GM18505 (cell line): ENCODE results near the gene SORCS2.

Experiments used
- ATAC-seq: cut with Tn5 transposase; IDR thresholded peaks from one replicate; pipeline ENCODE4 v1.9.1; 2021; ENCODE audit not compliant: unreplicated experiment
- POLR2A ChIP-seq: IDR thresholded peaks from 4 replicates; pipeline ENCODE4 v1.6.1; 2011; ENCODE audit warnings: borderline replicate concordance; ENCODE audit not compliant: insufficient read depth, insufficient read length; ENCODE audit errors: extremely low read depth

The SORCS2 gene

DNA sequence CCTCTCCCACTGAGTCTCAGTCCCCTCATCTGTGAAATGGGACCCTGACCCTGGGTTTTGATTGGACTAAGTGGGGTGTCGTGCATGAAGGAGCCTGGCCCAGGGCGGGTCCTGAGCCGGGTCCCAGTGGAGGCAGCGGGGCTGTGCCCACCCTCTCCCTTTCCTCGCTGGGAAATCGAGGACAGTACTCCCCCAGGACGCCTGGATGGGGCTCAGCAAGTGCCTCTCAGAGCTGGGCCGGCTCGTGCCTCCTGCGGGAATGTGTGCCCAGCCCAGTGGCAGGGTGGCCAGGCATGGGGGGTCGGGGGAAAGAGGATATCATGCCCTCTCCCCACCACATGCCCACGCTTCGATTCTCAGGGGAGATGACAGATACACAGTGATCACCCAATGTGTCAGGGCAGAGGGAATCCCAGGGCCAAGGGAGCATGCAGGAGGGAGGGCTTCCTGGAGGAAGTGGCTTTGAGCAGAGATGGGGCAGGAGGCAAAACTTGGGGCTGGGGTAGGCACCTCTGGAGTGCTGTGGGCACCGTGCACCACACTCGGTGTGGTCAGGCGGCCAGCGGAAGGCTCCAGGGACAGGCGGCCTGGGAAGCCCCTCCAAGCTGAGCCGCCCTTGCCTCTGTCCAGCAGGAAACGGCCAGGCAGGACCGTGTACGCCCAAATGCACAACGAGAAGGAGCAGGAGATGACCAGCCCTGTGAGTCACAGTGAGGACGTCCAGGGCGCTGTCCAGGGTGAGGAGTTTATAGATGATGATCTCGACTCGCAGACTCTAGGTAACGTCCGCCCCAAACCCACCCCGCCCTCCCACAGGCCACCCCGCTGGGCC is 544.3 kb downstream of the SORCS2 start:
- no peak for ATAC-seq
- no peak for TF ChIP-seq POLR2A

DNA sequence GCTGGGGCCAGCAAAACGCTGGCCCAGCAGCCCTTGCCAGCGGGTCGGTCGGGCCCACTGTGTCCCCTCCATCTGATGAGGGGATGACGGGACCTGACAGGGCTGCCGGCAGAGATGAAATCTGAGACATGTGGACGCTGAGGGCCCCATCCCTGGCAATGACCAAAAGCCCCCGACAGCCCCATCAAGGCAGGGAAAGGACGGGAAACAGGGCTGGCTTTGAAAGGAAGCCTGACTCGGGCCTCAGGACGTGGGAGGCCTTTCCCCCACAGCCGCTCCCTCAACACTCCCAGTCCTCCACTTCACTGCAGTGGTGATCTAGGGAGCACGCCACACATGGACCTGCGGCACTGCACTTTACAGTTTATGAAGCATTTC is 544.9 kb downstream of the SORCS2 start:
- no peak for TF ChIP-seq POLR2A
- no peak for ATAC-seq

DNA sequence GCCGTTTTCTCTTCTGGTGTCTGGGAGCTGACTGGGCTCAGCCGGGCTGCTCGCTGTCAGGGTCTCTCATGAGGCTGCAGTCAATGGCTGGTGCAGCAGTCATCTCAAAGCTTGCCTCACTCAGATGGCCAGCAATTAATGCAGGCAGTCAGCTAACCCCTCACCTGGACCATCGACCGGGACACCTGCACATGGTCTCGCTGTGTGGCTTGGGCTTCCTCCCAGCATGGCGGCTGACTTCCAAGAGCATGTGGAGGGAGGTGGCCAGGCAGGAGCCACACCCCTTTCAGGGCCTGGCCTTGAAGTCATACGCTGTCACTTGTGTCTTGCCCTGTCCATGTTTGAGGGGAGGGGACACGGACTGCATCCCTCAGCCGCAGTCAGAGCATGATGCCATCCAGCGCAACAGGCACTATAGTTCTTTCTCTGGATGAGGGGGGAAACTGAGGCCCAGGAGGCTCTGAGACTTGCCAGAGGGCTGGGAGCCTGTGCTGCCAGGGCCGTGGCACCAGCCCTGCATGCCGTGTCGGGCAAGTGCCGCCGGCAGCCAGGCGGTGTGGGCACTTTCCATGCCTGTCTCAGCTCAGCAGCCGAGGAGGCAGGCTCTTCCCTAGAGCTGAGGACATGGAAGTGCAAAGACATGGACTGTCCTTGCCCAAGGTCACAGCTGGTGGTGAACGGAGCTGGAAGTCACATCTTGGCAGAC is 545.6 kb downstream of the SORCS2 start:
- ATAC-seq: no peak
- TF ChIP-seq POLR2A: no peak

DNA sequence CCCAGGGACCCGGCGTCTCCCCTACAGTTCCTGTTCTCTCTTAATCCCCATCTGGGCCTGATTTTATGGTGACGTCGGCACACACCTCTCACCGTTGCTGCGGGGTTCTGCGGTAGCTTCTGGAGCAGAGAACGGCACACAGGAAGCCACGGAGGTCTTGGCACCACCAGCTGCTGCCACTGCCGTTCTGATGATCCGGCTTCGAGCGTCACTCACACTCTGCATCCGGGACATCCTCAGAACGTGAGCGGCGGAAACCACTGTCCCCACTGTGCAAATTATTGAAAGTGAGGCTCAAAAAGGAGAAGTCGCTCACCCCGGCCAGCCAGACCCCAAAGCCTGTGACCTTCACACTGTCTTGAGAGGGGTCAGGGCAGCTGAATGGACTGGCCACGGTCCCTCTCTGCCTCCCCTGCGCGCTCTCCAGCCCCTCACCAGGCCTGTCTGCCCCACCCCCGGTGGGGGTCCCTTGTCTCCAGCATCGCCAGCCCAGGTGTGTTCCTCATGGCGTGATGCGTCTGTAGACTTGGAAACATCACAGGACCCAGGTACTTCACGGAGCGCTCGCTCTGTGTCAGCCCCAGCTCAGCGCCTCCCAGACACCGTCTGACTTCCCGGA is 546.2 kb downstream of the SORCS2 start:
- no peak for ATAC-seq
- no peak for TF ChIP-seq POLR2A

DNA sequence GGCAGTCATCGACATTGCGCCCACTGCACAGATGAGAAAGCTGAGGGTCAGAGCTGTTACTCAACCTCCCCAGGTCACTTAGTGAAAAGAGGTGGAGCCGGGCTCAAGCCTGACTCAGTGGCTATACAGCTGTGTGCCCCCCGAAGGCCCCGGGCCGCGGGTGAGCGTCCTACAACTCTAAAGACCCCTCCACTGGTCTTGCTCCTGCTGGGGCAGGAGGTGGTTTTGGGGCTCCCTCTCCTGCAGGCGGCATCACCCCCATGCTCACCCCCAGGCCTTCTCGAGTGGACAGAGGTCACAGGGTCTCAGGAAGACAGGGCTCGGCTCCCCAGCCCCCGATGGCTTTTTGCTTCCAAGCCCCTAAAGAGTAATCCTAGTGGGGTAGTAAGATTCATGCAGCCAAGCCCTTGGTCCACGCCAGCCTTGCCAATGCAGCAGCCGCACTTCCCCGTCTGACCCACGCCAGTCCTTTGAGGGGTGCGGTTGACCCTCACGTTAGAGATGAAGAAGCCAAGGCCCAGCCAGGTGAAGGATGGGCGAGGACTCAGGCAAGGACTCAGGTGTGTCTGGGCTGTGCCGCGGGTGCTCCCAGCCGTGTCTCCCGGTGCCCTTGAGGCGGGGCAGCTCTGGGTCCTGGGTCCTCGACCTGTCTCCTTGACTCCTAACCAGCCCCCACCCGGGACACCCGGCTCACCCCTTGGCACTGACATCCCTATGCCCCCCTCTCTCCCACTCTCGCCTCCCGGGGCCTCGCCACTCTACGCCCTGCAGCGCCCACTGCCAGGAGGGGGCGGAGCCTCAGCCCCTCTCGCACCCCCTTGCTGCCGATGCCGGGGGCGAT is 547.0 kb downstream of the SORCS2 start:
- ATAC-seq: no peak

DNA sequence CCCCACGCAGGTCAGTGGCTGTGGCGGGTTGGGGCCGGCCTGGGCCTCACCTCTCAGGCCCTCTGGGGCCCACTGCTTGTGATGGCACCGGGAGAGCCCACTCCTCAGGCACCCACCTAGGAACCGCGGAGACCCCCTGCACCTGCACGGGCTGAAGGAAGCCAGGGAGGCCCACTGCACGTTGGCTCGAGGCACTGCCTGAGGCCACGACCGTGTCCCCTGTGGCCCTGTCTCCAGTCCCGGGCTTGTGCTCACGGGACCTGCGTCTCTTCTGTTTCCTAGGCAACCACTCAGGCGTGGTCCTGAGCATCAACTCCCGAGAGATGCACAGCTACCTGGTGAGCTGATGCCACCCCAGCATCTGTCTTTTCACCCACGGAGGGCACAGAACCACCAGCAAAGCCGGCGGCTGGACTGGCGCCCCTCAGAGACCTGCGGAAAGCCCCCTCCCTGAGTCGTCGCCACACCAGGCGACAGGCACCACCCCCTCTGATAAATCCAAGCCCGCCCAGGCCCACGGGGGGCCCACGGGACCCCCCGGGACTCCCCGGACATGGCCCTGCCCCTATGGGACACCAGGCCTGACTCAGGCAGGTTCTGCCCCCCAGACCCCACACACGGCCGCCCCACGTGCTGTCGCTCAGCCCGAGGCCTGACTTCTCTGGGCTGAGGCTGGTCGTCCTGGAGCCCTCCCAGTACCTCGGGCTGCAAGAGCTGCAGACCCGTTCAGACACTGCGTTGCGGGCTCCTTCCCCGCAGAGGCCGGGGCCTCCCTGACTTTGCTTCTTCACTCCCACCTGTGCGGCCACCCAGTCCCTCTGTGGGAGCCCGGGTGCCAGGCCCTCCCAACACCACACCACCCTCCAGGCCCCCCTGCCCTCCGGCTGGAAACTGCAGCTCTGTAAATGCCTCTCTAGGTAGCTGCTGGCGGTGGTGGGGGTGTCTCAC is 547.9 kb downstream of the SORCS2 start:
- no peak for TF ChIP-seq POLR2A
- ATAC-seq: no peak

More for the DNA sequence above, 547.0 kb downstream of the SORCS2 start:
- TF ChIP-seq POLR2A: no peak

DNA sequence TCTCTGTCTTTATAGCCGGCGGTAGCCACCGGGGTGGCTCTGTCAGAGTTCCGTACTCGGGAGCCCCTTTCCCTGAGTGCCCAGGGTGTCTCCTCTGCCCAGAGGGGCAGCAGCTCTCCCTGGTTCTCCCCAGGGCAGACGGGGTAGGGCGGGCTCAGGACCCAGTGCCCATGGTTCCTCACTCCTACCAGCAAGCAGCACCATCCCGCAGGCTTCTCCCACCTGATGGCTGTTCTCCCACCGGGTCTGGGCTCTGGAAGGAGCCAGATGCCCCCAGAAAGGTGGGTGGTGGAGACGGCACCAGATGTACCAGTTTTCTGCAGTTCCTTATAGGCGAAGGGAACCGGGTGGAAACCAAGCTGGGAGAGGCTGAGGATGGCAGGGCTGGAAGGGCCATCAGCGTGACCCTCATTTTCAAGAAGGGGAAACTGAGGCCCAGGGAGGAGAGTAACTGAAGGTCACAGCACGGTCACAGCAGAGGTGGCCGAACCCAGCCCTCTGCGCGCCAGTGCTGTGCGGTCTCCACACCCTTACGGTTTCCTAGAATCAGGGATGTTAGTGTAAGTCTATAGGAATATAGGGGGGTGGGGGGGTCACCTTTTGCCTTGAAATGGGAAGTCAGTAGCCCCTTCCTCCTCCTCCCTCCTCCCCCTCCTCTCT is 548.7 kb downstream of the SORCS2 start:
- TF ChIP-seq POLR2A: no peak
- ATAC-seq: no peak

DNA sequence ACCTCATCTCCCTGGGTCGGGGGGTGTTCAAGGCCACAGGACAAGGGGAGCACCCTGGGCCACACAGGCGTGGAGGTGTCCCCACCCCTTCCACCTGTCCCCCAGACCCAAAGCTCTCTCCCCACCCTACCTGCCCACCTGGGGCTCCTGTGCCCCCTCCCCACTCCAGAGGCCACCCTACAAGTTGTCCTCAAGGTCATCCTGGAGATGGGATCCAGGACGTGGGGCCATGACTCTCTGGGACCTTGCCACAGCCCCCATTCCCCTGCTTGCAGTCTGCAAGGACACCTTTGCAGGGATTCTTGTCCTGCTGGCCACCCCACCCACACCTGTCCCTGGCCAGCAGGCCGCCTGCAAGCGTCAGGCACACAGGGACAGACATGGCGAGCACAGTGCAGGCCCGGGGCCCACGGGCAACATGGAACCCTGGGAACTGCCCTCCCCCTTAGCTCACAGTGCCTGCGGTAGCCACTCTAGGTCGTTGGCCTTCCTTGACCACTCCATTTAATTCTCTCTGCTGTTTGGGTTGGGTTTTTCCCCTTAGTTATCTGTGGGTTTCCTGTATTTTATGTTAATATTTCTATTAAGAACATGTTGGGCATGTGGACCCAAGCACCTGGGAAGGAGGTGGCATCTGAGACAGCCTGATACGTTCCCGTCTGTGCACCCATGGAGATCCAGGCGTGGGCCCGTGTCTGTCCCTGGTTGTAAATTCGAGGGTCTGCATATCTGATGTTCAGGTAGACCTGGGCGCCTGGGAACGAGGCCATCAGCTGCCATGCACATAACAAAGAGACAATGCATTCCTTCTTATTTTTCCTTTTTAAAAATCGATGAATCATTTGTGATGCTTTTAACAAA is 549.8 kb downstream of the SORCS2 start:
- no peak for ATAC-seq
- no peak for TF ChIP-seq POLR2A

DNA sequence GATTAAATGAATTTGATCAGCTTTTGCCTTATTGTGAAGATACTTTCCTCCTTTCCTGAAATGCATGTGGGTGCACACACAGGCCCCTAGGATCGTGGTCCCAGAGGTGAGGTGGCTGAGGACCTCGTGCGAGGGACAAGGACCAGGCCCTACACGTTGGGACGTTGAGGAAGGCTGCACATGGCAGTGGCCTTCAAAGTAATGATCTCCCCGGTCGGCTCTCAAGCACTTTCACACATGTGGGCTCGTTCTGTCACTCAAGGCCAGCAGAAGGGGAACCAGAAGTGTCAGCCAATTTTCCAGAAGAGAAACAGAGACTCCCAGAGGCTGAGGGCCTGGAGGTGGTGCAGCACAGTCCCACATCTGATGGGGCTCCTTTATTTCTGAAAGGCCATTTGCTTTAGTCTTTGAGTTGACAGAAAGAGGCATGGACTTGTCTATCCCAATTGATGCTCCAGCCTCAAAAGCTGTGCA is 550.5 kb downstream of the SORCS2 start:
- no peak for TF ChIP-seq POLR2A
- no peak for ATAC-seq

DNA sequence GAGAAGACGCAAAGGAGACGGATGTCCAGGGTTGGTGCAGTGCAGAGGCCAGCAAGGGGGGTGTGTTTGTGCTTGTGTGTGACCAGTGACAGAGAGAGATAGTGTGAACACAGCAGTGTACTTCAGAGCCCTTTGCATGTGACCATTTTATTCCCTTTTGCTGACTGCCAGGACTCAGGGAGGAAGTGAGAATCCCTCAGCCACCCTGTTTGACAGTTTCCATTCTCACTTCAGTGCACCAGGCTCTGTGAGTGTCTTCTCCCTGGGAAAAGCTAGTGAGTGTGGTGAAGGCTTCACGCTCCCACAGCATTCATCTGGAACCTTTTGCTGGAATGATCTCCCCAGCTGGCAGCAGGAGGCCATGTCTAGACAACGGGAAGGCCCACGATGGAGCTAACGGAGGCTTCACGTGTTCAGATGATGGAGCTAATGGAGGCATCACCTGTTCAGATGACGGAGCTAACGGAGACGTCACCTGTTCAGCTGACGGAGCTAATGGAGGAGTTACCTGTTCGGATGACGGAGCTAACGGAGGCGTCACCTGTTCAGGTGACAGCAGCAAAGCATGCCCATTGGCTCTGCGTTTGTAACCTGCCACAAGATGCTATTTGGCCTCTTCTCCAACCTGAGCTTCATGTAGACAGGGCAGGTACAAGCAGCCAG is 551.9 kb downstream of the SORCS2 start:
- no peak for ATAC-seq
- TF ChIP-seq POLR2A: no peak

DNA sequence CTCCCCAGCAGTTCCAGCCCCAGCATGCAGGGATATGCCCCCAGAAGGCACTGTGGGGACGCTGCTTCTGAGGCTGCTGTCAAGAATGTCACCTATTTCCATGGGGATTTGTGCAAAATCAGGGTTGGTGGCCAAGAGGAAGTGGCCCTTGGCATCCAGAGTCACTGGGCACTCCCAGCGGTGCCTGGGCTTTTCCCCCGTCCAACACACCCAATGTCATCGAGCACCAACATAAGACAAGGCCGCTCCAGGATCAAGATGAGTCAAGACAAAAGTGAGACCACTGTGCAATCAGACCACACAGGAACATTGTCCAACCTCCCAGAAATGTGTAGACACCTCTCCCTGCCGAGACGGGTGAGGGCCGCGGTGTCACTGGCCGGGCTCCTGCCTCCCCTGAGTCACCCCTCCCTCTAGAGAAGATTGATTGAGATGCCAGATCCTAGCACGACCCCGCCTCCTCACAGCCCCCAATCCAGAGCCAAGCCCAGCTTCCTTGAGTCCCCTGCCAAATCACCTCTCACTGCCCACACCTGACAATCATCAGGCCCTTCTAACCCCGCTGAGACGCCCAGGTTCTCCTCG is 553.1 kb downstream of the SORCS2 start:
- ATAC-seq: no peak
- TF ChIP-seq POLR2A: no peak
